ENCODE measurements around the gene KLF16. TPM values are rescaled to one million over a fixed set of nuclear protein-coding genes. Genes with fewer than 3 reads are reported as not detected.

Gene KLF16
- total and polyA plus RNA-seq, 9 of the 15 experiments (the other 6 are each of a cell fraction or from before 2014, with no cell fraction given) = 0.04 to 60.4 (median 6.8) TPM

GRCh38 chr19:1885398-1886119 lies 22.2 kb upstream of the KLF16 start, which contains the start of gene ABHD17A (continued):
- TF ChIP-seq ZBTB11 (CRISPR knock-in tag; IDR thresholded peaks at IDR 0.05) = peak in 2 of 3 experiments; percentile 34 to 92; a peak in 2 of 6 replicates

GRCh38 chr19:1884719-1885334 lies 21.4 kb upstream of the KLF16 start:
- peak; percentile 4; the same call in 2 of the 3 replicates for ATAC-seq
- Histone ChIP-seq H3K79me2 (ENCODE audit: control insufficient read depth, insufficient read depth, low read length) (peaks cover 46% of the 10 kb centered on the region), H3K4me1 (replicated peaks in 1 of 2; ENCODE audit: control insufficient read depth in 2 of 2, insufficient read depth in 2 of 2, low read length in 2 of 2) (peaks cover 31 to 76% of the 10 kb centered on the region in 2 experiments), H3K27me3 (ENCODE audit: control insufficient read depth in 2 of 2, insufficient read depth in 2 of 2, low read length in 2 of 2) (no peaks in the 10 kb centered on the region), H3K36me3 (ENCODE audit: control insufficient read depth, insufficient read depth, low read length) (peaks cover 27% of the 10 kb centered on the region; the same call in 2 of the 3 replicates), H3K9ac (ENCODE audit: insufficient read depth in 1 of 2, low read depth in 2 of 2, low read length in 2 of 2) (peak overlapping the region; percentile 89 to 99), H3K4me3 (peak overlapping the region; percentile 91), H2AFZ (ENCODE audit: low read depth, low read length) (0 out of 2 replicates have a peak overlapping the region, but pooled peaks have one; percentile 24), H4K20me1 (replicated peaks; ENCODE audit: control insufficient read depth, insufficient read depth, low read length) (peaks cover 37% of the 10 kb centered on the region; the same call in 1 of the 2 replicates), H3K4me2 (ENCODE audit: insufficient read depth, low read length) (peak overlapping the region; percentile 90), H3K9me3 (replicated peaks; ENCODE audit: control insufficient read depth, insufficient read depth, low read depth, low read length) (no peaks in the 10 kb centered on the region), H3K9me1 (ENCODE audit: control insufficient read depth, insufficient read depth, low read length) (peaks cover 14% of the 10 kb centered on the region), H3K27ac (ENCODE audit: extremely low read depth, low read depth, low read length) (peak overlapping the region; percentile 74)
- no peak for FAIRE-seq
- ChIA-PET CTCF (ENCODE audit: low intra/inter-chr PET ratio) (interaction anchor here (0.6 kb wide), 1 partner anchor 555 kb away, joined by 6 read pairs; no protein-coding TSS in a partner anchor), POLR2A (interaction anchor here (0.5 to 2.1 kb wide), 5 partner anchors 12 to 64 kb away, joined by 3 to 8 read pairs (median 4); no protein-coding TSS in a partner anchor)
- DNase-seq (ENCODE audit: extremely low read depth in 1 of 4, low spot score in 3 of 4) = no peak
- WGBS (ENCODE audit: insufficient coverage, low coverage, missing lambda C conversion rate) = 0% methylated on average over 35 of the region's 56 CpGs
- intact Hi-C loops (cut with micrococcal nuclease) = no loop called here
- in situ Hi-C loops (cut with MboI) = no loop called here
- no TSS peak for BruUV-seq (replicated peaks)
- TF ChIP-seq FOXA3 (CRISPR knock-in tag; conservative IDR thresholded peaks at IDR 0.05 in 1 of 2, IDR thresholded peaks at IDR 0.05 in 1 of 2) = 0 out of 4 replicates have a peak, but pooled peaks of 1 of the 2 experiments have one; percentile 14
- no peak for TF ChIP-seq ARID1B (IDR thresholded peaks at IDR 0.05)
- TF ChIP-seq JUN (IDR thresholded peaks at IDR 0.05; ENCODE audit: borderline replicate concordance, low read depth, low read length) = no peak
- TF ChIP-seq JUN (CRISPR knock-in tag; IDR thresholded peaks at IDR 0.05; ENCODE audit: borderline replicate concordance) = 0 out of 2 replicates have a peak, but pooled peaks have one; percentile 18
- 0 out of 2 replicates have a peak, but pooled peaks have one; percentile 28 for TF ChIP-seq SP1 (CRISPR knock-in tag; IDR thresholded peaks at IDR 0.05)
- peak; percentile 29 for TF ChIP-seq CCNT2 (IDR thresholded peaks at IDR 0.05; ENCODE audit: borderline replicate concordance, extremely low read depth, insufficient read length, low read depth, low read length)
- peak; percentile 42; the same call in 1 of the 2 replicates for TF ChIP-seq ZFX (CRISPR knock-in tag; IDR thresholded peaks at IDR 0.05)
- no peak for TF ChIP-seq NCOA2 (IDR thresholded peaks at IDR 0.05; ENCODE audit: partially characterized antibody in 2 of 2)
- TF ChIP-seq OTX1 (CRISPR knock-in tag; IDR thresholded peaks at IDR 0.05) = no peak
- no peak for TF ChIP-seq ZFP36 (IDR thresholded peaks at IDR 0.05; ENCODE audit: low read depth, low read length, partially characterized antibody)
- TF ChIP-seq RBM17 (IDR thresholded peaks at IDR 0.05; ENCODE audit: borderline replicate concordance, low read depth, low read length) = no peak
- no peak for TF ChIP-seq EP400 (IDR thresholded peaks at IDR 0.05)
- TF ChIP-seq KAT7 (CRISPR knock-in tag; IDR thresholded peaks at IDR 0.05; ENCODE audit: borderline replicate concordance) = 0 out of 2 replicates have a peak, but pooled peaks have one; percentile 47
